Activated CD8-positive, alpha-beta memory T cell treated with anti-CD3 and anti-CD28 coated beads for 4 hours (primary cell): ENCODE results near the gene SMYD1.

Experiments used
- DNase-seq, 2 donors: peaks; one replicate each; pipeline ENCODE4 v3.0.0-alpha.2; 2020; ENCODE audit warnings: low read depth in 2 of 2

The SMYD1 gene

GRCh38 chr2:88055371-88056128 lies 12.1 kb upstream of the SMYD1 start, which contains the start of gene KRCC1:
KRCC1 (minus strand) TSS chr2:88055783; CDS start chr2:88028563, 27,220 bp downstream.
- DNase-seq: peak; percentile 85 to 88

DNA sequence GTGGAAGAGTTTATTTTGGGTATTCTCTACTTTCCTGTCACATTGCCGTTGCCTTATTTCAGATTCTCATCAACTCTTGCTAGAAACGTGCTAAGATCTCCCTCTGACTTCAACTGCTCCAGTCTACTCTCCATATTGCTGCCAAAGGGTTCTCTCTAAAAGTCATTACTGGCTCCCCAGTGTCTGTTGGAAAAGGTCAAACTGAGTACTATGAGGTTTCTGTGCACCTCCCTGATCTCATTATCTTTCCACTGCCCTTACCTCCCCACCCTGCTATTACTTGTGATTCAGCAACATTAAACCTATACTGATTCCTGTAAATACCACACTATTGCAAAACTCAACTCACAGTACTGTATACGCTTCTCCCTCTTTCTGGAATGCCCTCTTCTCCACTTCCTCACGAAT lies 10.2 kb upstream of the SMYD1 start:
- no peak for DNase-seq

DNA sequence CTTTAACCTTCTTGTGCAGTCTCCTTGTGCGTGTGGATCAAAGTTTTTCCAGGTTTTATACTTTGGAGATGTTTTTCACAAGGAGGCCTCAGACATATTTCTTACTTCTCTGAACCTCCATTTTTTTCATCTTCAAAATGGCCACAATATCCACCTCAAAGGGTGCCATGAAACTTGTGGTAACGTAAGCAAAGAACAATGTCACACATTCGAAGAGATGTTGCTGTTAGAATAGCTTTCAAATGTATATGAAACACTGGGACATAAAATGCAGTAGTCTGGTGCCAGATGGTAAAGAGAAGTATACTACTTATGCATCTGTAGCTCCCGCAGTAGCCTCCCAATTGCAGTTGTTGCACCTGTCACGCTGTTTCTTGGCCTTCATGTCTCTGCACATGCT lies 9.4 kb upstream of the SMYD1 start:
- DNase-seq: no peak

DNA sequence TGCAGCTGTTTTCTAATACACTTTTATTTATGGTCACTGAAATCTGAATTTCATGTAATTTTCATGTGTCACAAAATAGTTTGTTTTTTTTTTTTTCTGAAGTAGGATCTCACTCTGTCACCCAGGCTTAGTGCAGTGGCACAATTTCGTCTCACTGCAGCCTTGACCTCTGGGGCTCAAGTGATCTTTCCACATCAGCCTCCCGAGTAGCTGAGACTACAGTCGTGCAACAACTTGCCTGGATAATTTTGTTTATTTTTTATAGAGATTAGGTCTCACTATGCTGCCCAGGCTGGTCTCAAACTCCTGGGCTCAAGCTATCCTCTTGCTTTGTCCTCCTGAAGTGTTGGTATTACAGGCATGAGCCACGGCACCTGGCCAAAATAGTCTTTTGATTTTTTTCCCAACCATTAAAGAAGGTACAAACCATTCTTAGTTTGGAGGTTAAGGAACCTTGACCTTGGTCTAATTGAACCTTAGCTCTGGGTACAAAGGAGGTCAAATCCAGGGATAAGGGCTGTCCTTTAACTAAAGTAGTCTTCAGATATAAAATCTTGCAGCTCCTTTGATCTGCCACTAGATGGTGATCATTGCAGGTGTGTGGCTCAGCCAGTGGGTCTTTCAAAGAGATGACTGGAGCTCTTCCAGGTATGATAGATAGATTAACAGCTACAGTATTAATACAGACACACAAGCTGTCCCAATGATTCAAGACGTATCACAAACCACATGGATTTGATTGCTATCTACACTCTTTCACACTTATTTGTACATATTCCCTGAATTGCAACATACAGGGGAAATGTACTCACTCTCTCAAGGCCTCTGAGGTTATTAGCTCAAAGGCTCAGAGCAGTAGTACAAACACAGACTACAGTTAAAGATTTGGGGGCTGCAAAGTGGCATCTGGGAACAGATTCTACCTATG lies 7.4 kb upstream of the SMYD1 start:
- DNase-seq: peak in 1 of 2 donors; percentile 7

GRCh38 chr2:88060907-88061275 lies 6.7 kb upstream of the SMYD1 start:
- no peak for DNase-seq

DNA sequence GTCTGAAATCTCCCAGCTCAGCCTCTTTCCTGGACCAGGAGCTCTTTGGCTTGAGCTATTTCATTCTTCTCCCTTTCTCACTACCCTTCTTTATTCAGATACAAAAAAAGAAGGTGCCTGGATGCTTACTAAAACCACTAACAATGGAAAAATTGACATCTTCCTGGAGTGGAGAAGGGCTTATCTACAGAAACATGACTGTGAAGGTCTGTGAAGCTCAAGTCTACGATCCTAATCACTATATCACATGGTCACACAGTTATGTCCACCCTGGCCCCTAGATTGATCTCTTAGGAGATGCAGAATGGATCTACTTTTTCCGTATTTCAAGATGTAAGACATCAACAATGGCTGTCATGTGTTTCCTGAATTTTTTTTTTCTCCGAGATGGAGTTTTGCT lies 6.3 kb upstream of the SMYD1 start:
- no peak for DNase-seq

- no peak for DNase-seq
Measured at GRCh38 chr2:88066543-88066942, 1.1 kb upstream of the SMYD1 start.

DNA sequence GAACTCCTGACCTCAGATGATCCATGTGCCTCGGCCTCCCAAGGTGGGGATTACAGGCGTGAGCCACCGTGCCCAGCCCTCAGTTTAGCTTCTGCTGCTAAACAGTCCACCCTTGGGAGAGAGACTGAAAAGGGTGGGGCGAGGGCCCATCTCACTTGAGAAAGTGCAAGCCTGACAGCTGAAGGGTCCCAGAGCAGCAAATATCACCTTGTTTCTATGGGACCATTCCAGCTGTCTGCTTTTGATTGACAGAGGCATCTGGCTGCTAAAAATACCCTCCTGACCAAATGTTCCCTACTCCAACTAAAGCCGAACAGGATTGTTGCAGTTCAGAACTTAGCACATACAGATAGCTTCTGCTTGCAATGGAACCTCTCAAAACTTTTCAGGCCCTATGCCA lies 436 bp upstream of the SMYD1 start:
- DNase-seq: no peak

- no peak for DNase-seq
Measured at GRCh38 chr2:88068044-88068443, 419 bp downstream of the SMYD1 start.

DNA sequence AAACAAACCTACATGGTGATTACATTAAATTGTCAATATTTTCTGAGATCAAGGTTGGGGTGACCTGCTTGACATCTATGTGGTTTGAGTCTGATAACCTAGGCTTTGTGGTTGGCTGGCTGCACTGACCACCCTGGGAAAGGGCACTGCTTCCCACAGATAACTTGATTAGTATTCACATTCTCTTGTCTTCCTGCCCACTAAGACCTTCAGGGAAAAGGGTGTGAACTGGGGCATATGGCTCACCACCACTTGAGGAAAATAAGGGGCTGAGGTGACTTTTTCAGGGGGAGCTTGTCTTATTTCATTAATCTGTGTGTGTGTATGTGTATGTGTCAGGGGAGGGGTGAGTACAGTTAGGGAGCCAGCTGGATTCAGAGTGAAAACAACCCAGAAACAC lies 1.5 kb downstream of the SMYD1 start:
- no peak for DNase-seq

- no peak for DNase-seq
Measured at GRCh38 chr2:88070055-88070454, 2.4 kb downstream of the SMYD1 start.

DNA sequence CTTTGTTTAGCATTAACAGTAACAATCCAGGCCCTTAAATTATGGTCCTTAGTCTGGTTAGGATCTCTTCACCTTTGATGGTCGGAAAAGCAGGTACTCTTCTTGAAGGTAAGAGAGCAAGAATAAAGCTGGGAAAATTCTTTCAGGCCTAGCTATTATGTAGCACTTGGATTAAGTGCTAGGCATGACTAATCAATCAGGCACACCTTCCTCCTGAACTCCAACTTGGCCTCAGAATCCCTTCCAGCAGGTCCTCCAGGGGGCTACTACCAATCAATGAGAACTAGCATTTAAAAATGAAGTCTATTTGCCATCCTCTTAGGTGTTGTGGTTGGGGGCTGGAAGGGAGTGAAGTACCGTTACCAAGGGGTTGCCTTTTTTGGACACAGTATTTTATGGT lies 3.7 kb downstream of the SMYD1 start:
- no peak for DNase-seq

DNA sequence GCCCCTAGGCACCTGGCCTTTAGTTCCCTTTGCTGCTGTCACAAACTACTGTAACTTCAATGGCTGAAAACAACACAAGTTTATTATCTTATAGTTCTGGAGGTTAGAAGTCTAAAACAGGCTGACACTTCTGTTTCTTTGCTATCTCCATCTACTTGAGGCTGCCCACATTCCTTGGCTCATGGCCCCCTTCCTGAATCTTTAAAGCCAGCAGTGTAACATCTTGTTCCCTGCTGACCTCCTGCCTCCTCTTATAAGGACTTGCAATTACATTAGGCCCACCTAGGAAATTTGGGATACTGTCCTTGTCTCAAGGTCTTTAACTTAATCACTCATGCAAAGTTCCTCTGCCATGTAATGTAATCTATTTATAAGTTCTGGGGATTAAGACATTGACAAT lies 6.5 kb downstream of the SMYD1 start:
- DNase-seq: no peak

DNA sequence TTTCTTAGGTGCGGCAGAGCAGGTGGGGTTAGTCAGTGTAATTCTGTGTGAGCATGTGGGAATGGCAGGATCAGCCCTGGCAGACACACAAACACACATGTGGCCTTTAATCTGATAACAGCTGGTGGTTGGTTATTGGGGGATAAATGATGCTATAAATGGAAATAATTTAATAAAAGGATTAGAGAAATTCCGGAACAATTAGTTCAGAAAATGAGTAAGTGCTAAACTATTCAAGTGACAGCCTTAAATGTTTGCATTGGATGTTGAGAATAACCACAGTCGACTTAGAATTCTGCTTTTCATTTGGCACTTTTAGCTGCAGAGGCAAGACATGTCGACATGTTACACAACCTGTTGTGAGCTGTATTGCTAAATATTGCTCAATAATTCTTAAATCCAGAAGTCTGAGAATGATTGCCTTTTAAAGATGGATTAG lies 7.2 kb downstream of the SMYD1 start:
- no peak for DNase-seq

DNA sequence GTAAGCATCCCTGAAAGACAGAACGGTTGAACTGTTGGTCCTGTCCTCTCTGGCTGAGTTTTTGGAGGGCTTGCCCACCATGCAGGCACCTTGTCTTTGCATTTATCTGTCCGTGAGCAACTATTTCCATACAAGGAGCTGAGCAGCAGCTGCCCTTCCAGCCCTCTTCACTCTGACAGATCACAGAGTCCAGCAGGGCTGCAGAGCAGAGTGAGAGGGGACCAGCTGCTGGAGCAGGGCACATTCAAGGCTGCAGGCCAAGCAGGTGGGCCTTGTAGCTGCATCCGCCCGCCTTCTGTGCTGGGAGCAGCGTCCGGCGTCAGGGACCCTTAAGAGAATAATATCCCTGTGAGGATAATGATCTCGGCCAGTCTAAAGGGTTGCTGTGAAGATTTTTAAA lies 9.5 kb downstream of the SMYD1 start:
- no peak for DNase-seq

DNA sequence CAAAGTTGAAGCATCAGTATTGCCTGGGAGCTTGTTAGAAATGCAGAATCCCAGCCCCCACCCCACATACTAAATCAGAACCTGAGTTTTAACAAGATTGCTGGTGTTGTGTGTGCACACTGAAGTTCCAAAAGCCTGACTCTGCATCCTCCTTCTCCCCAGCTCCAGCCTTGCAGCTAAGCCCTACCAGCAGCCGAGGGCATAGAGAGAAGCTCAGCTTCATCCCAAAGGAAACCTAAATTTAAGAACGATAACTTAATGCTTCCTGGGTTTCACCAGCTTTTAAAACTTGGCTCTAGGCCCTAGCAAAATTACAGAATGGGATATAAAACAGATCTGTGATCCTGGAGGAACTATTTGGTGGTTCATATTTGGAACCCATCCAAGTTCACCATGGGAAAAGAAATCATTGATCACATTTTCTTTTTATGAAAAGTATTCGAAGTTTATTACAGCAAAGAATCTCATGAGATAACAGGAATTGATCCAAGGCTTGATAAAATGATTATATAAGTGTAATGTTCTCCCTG lies 11.1 kb downstream of the SMYD1 start:
- no peak for DNase-seq

DNA sequence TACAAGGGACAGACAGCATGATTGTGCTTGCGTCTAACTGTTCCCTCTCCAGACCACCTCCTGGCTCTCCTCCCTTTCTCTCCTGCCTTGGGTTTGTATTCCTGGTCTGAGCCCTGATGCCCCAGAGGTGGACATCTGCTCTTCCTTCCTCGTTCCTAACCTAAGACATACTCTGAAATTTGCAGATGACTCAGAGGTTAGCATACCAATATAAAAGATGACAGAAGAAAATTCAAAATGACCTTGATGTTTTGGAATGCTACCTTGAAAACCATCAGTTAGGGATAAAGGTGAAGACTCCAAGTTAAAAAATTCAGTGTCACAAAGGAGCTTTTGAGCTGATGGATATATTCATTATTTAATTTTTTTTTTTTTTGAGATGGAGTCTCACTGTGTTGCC lies 12.9 kb downstream of the SMYD1 start:
- DNase-seq: no peak

GRCh38 chr2:88081924-88082608 lies 14.4 kb downstream of the SMYD1 start:
- DNase-seq: no peak

DNA sequence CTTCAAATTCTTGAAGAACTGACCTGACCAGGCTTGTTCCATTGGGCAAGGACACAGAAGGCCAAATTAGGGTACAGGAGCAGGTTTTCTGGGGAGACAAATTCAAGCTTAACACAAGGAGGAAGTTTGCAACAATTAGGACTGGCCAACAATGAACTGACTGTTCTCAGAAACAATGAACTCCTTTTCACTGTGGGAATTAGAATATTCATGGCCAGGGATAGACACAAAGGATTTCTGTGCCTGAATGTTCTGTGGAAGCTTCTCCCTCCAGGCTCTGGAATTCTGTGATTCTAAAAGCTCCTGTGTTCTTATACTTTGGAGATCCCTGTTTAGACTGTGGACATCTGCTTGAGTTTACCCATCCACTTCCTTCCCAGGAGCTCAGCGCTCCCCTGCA lies 15.2 kb downstream of the SMYD1 start:
- DNase-seq: no peak

- no peak for DNase-seq
Measured at GRCh38 chr2:88085099-88085498, 17.5 kb downstream of the SMYD1 start.

- DNase-seq: no peak
Measured at GRCh38 chr2:88085602-88086001, 18.0 kb downstream of the SMYD1 start.

DNA sequence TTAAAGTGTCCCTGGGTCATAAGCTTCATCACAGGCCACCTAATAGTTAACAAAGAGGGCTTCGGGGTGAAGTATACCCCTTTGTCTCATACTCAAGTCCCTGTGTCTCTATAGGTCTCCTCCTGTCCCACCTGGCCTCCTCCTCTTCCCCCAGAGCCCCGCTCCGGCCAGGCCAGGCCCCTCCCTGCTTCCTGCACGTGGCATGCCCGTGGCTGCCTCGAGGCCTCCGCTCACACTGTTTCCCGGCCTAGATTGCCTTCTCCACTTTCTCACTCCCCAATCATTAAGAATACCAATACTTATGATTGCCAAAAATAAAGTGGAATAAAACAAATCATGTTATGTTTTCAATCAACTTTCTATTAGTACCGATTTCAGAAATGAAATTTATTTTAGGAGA lies 18.8 kb downstream of the SMYD1 start:
- no peak for DNase-seq
